Right lung (tissue), 5 donors: ENCODE results near the gene MALT1. TPM values are rescaled to one million over a fixed set of nuclear protein-coding genes. Genes with fewer than 3 reads are reported as not detected.
"Not testable (repeated sequence)": the region's sequence is repeated elsewhere in the genome, so short reads cannot be mapped to it uniquely, and the experiment has no call there.

Experiments used
- DNase-seq, 2 donors: peaks; one replicate each; pipeline ENCODE4 v3.0.0-alpha.2; 2013
- polyA plus RNA-seq, 5 donors: library from polyadenylated mRNA; unstranded; fragments of 120-200 nt; gene quantifications; one replicate each; pipeline versions ENCODE4 v1.2.1 to v1.2.3, GENCODE V29; 2013; ENCODE audit warnings: inconsistent platforms in 1 of 5, low replicate concordance in 1 of 5; ENCODE audit not compliant: insufficient read length in 5 of 5, insufficient read depth in 1 of 5

The MALT1 gene
- polyA plus RNA-seq, 5 donors: 14.4 to 26.6 (median 24.0) TPM

GRCh38 chr18:58726671-58727070 lies 55.4 kb downstream of the MALT1 start:
- DNase-seq: no peak

- no peak for DNase-seq
These were observed 56.7 kb downstream of the MALT1 start for GRCh38 chr18:58727776-58728500.

- DNase-seq: no peak
These were observed 57.5 kb downstream of the MALT1 start for GRCh38 chr18:58728719-58729118.

- no peak for DNase-seq
These were observed 59.4 kb downstream of the MALT1 start for GRCh38 chr18:58730618-58731017.

GRCh38 chr18:58732471-58732870 lies 61.2 kb downstream of the MALT1 start:
- DNase-seq: no peak

- no peak for DNase-seq
These were observed 62.6 kb downstream of the MALT1 start for GRCh38 chr18:58733866-58734265.

- DNase-seq: no peak
These were observed 67.1 kb downstream of the MALT1 start for GRCh38 chr18:58738322-58738721.

GRCh38 chr18:58745914-58746313 lies 74.6 kb downstream of the MALT1 start:
- no peak for DNase-seq

- DNase-seq: no peak
These were observed 77.8 kb downstream of the MALT1 start for GRCh38 chr18:58748899-58749595.

- DNase-seq: no peak
These were observed 82.7 kb downstream of the MALT1 start for GRCh38 chr18:58753976-58754375.

- no peak for DNase-seq
These were observed 83.3 kb downstream of the MALT1 start for GRCh38 chr18:58754544-58755068.

- no peak for DNase-seq
These were observed 84.2 kb downstream of the MALT1 start for GRCh38 chr18:58755304-58756010.

GRCh38 chr18:58756148-58756547 lies 84.9 kb downstream of the MALT1 start:
- no peak for DNase-seq

GRCh38 chr18:58756596-58757240 lies 85.5 kb downstream of the MALT1 start:
- no peak for DNase-seq

- DNase-seq: not testable (repeated sequence)
These were observed 86.1 kb downstream of the MALT1 start for GRCh38 chr18:58757351-58757750.

- DNase-seq: no peak
These were observed 86.8 kb downstream of the MALT1 start for GRCh38 chr18:58758046-58758445.

GRCh38 chr18:58758606-58759005 lies 87.3 kb downstream of the MALT1 start:
- no peak for DNase-seq

GRCh38 chr18:58761241-58761969 lies 90.1 kb downstream of the MALT1 start:
- DNase-seq: no peak

GRCh38 chr18:58761970-58762780 lies 90.9 kb downstream of the MALT1 start:
- no peak for DNase-seq

- DNase-seq: no peak
These were observed 91.5 kb downstream of the MALT1 start for GRCh38 chr18:58762781-58763171.
